Gastroesophageal sphincter (tissue), 3 donors: ENCODE data around the gene TMEM161B.
"Not testable (repeated sequence)": the region's sequence is repeated elsewhere in the genome, so short reads cannot be mapped to it uniquely, and the experiment has no call there.

ENCODE experiments used
- EP300 ChIP-seq: sonication (generic); formaldehyde crosslinking; IDR thresholded peaks from one replicate; pipeline ENCODE4 v1.6.1; 2017; ENCODE audit warnings: antibody characterized with exemption, mild to moderate bottlenecking
- POLR2A ChIP-seq, 2 donors: fragments of 450-650 bp; IDR thresholded peaks; one replicate each; pipeline ENCODE4 v1.6.1; 2017; ENCODE audit warnings: antibody characterized with exemption in 2 of 2, mild to moderate bottlenecking in 2 of 2, moderate library complexity in 1 of 2
- POLR2AphosphoS5 ChIP-seq: sonication (generic); formaldehyde crosslinking; IDR thresholded peaks from one replicate; pipeline ENCODE4 v1.6.1; 2017; ENCODE audit warnings: antibody characterized with exemption
- TF ChIP-seq, protein P1 (sequence below), 4 experiments: fragments of 200-600 bp in 2 of 4; fragments of 450-650 bp in 2 of 4; sonication (generic) in 1 of 4; IDR thresholded peaks; one replicate each; pipeline ENCODE4 v1.5.1; 2017 to 2019; ENCODE audit warnings: antibody characterized with exemption in 4 of 4, mild to moderate bottlenecking in 2 of 4, moderate library complexity in 2 of 4

DNA sequence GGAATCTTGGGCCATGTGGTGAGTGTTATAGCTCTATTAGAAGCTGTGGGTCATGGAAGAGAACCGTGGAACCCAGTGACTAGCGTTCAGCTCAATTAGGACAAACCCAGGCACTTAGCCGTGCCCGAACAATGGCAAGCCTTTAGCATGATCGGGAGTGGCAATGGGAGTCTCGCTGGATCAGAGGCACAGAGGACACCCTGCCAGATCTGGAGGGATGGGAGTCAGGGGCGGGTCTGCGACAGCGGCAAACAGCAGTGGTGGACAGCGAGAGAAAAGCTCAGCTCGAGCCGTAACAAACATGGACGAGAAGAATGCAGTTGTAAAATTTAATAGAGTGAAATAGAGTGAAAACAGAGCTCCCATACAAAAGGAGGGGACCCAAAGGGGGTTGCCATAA is 91.2 kb downstream of the TMEM161B start:
- TF ChIP-seq POLR2AphosphoS5; EP300; POLR2A (IDR thresholded peaks at IDR 0.05): not testable (repeated sequence)
- TF ChIP-seq, protein P1, sequence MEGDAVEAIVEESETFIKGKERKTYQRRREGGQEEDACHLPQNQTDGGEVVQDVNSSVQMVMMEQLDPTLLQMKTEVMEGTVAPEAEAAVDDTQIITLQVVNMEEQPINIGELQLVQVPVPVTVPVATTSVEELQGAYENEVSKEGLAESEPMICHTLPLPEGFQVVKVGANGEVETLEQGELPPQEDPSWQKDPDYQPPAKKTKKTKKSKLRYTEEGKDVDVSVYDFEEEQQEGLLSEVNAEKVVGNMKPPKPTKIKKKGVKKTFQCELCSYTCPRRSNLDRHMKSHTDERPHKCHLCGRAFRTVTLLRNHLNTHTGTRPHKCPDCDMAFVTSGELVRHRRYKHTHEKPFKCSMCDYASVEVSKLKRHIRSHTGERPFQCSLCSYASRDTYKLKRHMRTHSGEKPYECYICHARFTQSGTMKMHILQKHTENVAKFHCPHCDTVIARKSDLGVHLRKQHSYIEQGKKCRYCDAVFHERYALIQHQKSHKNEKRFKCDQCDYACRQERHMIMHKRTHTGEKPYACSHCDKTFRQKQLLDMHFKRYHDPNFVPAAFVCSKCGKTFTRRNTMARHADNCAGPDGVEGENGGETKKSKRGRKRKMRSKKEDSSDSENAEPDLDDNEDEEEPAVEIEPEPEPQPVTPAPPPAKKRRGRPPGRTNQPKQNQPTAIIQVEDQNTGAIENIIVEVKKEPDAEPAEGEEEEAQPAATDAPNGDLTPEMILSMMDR (IDR thresholded peaks at IDR 0.05): not testable (repeated sequence)
